Ascending aorta (tissue), 2 donors: ENCODE data around the gene METTL15. TPM values are rescaled to one million over a fixed set of nuclear protein-coding genes. Genes with fewer than 3 reads are reported as not detected.

Experiments used
- DNase-seq, 2 donors: peaks; one replicate each; pipeline ENCODE4 v3.0.0-alpha.2; 2019; ENCODE audit warnings: low spot score in 2 of 2
- H3K27ac ChIP-seq, 2 donors: fragments of 200-600 bp; sonication (generic); one replicate each; pipeline ENCODE4 v1.5.1; 2016 to 2017; ENCODE audit warnings: mild to moderate bottlenecking in 1 of 2
- H3K27me3 ChIP-seq: fragments of 200-600 bp; sonication (generic); one replicate; pipeline ENCODE4 v1.5.1; 2017
- H3K36me3 ChIP-seq, 2 donors: fragments of 200-600 bp; sonication (generic); one replicate each; pipeline ENCODE4 v1.5.1; 2016
- H3K4me1 ChIP-seq, 2 donors: fragments of 200-600 bp; sonication (generic); one replicate each; pipeline ENCODE4 v1.5.1; 2016 to 2017; ENCODE audit warnings: mild to moderate bottlenecking in 1 of 2
- H3K4me3 ChIP-seq, 2 donors: fragments of 200-600 bp; sonication (generic); one replicate each; pipeline ENCODE4 v1.5.1; 2016 to 2017; ENCODE audit warnings: mild to moderate bottlenecking in 1 of 2
- H3K9me3 ChIP-seq, 2 donors: fragments of 200-600 bp; sonication (generic); one replicate each; pipeline ENCODE4 v1.5.1; 2016
- CTCF ChIP-seq, 3 experiments: fragments of 200-600 bp in 2 of 3; fragments of 450-650 bp in 1 of 3; sonication (generic) in 2 of 3; IDR thresholded peaks; one replicate each; pipeline ENCODE4 v1.5.1; 2016 to 2019; ENCODE audit warnings: antibody characterized with exemption in 3 of 3, mild to moderate bottlenecking in 1 of 3, moderate library complexity in 1 of 3
- intact Hi-C: fragments of 100-400 bp; cut with DNase I; formaldehyde crosslinking; loops from one replicate; pipeline ENCODE4 v1.15.1; 2023
- total RNA-seq: library from RNA; depleted of rRNA; stranded (reverse); fragments of >200 nt; gene quantifications from one replicate; pipeline ENCODE4 v1.1.0, GENCODE V29; 2016

The METTL15 gene
- total RNA-seq, 1 donor from 2014 or later, result 0.32 TPM

GRCh38 chr11:28144808-28145207 lies 36.6 kb downstream of the METTL15 start:
- Histone ChIP-seq H3K4me1 (no peaks in the 10 kb centered on the region), H3K27ac (no peak overlapping the region), H3K27me3 (no peaks in the 10 kb centered on the region), H3K4me3 (no peak overlapping the region), H3K36me3 (no peaks in the 10 kb centered on the region), H3K9me3 (no peaks in the 10 kb centered on the region)
- TF ChIP-seq CTCF (IDR thresholded peaks at IDR 0.05), result no peak
- DNase-seq, result no peak
- intact Hi-C loops, result no loop called here

GRCh38 chr11:28146123-28146751 lies 38.0 kb downstream of the METTL15 start:
- Histone ChIP-seq H3K4me1 (no peaks in the 10 kb centered on the region), H3K9me3 (no peaks in the 10 kb centered on the region), H3K27ac (no peak overlapping the region), H3K4me3 (no peak overlapping the region), H3K27me3 (no peaks in the 10 kb centered on the region), H3K36me3 (no peaks in the 10 kb centered on the region)
- no peak for DNase-seq
- TF ChIP-seq CTCF (IDR thresholded peaks at IDR 0.05), result no peak
- intact Hi-C loops, result no loop called here

- Histone ChIP-seq H3K27ac (no peak overlapping the region), H3K4me1 (no peaks in the 10 kb centered on the region), H3K9me3 (no peaks in the 10 kb centered on the region), H3K36me3 (peaks cover 5 to 6% of the 10 kb centered on the region in 2 donors), H3K4me3 (no peak overlapping the region), H3K27me3 (no peaks in the 10 kb centered on the region)
- TF ChIP-seq CTCF (IDR thresholded peaks at IDR 0.05), result no peak
- intact Hi-C loops, result no loop called here
- no peak for DNase-seq
Measured at GRCh38 chr11:28152743-28153142, 44.6 kb downstream of the METTL15 start.

- Histone ChIP-seq H3K9me3 (no peaks in the 10 kb centered on the region), H3K27ac (no peak overlapping the region), H3K4me3 (no peak overlapping the region), H3K27me3 (no peaks in the 10 kb centered on the region), H3K4me1 (no peaks in the 10 kb centered on the region), H3K36me3 (peaks cover 10% of the 10 kb centered on the region in 2 donors)
- DNase-seq, result no peak
- intact Hi-C loops, result no loop called here
- no peak for TF ChIP-seq CTCF (IDR thresholded peaks at IDR 0.05)
Measured at GRCh38 chr11:28153586-28153985, 45.4 kb downstream of the METTL15 start.

GRCh38 chr11:28168718-28169117 lies 60.5 kb downstream of the METTL15 start:
- Histone ChIP-seq H3K27me3 (no peaks in the 10 kb centered on the region), H3K4me3 (no peak overlapping the region), H3K36me3 (peaks cover 0 to 4% of the 10 kb centered on the region in 2 donors), H3K9me3 (peaks cover 0 to 9% of the 10 kb centered on the region in 2 donors), H3K4me1 (no peaks in the 10 kb centered on the region), H3K27ac (no peak overlapping the region)
- intact Hi-C loops, result no loop called here
- no peak for TF ChIP-seq CTCF (IDR thresholded peaks at IDR 0.05)
- DNase-seq, result no peak

- TF ChIP-seq CTCF (IDR thresholded peaks at IDR 0.05), result no peak
- no peaks in the 10 kb centered on the region for H3K27me3 ChIP-seq
- H3K36me3 ChIP-seq, result peaks cover 0 to 4% of the 10 kb centered on the region in 2 donors
- peaks cover 0 to 9% of the 10 kb centered on the region in 2 donors for H3K9me3 ChIP-seq
- no peak overlapping the region for H3K4me3 ChIP-seq
- H3K27ac ChIP-seq, result no peak overlapping the region
- no peak for DNase-seq
- intact Hi-C loops, result no loop called here
- H3K4me1 ChIP-seq, result no peaks in the 10 kb centered on the region
Measured at GRCh38 chr11:28169816-28170215, 61.6 kb downstream of the METTL15 start.
